Right renal pelvis (tissue), 4 donors: ENCODE results near the gene SMCO2. TPM values are rescaled to one million over a fixed set of nuclear protein-coding genes. Genes with fewer than 3 reads are reported as not detected.

Experiments
- DNase-seq, 4 donors: peaks; one replicate each; pipeline ENCODE4 v3.0.0-alpha.2; 2013; ENCODE audit warnings: low read depth in 4 of 4, low spot score in 3 of 4, missing footprints in 1 of 4
- polyA plus RNA-seq, 4 donors: library from polyadenylated mRNA; unstranded; fragments of 120-200 nt; gene quantifications; one replicate each; pipeline ENCODE4 v1.2.1, GENCODE V29; 2013; ENCODE audit not compliant: insufficient read length in 4 of 4

SMCO2 gene
- polyA plus RNA-seq, 4 donors = 0.36 to 0.77 (median 0.38) TPM; not detected in 1

- no peak for DNase-seq
Observed at GRCh38 chr12:27451036-27451825, 4.7 kb downstream of the SMCO2 start.

- no peak for DNase-seq
Observed at GRCh38 chr12:27453421-27453820, 6.9 kb downstream of the SMCO2 start.

GRCh38 chr12:27455589-27455988, 9.1 kb downstream of the SMCO2 start:
- DNase-seq = no peak

- no peak for DNase-seq
Observed at GRCh38 chr12:27456618-27457017, 10.1 kb downstream of the SMCO2 start.

- no peak for DNase-seq
Observed at GRCh38 chr12:27460471-27460978, 14.0 kb downstream of the SMCO2 start.

GRCh38 chr12:27462151-27462694, 15.7 kb downstream of the SMCO2 start:
- peak in 2 of 4 donors; percentile 26 to 35 for DNase-seq

GRCh38 chr12:27462851-27463250, 16.3 kb downstream of the SMCO2 start:
- DNase-seq = no peak

GRCh38 chr12:27463511-27464219, 17.1 kb downstream of the SMCO2 start:
- no peak for DNase-seq

- no peak for DNase-seq
Observed at GRCh38 chr12:27464220-27464554, 17.7 kb downstream of the SMCO2 start.

- no peak for DNase-seq
Observed at GRCh38 chr12:27467641-27468040, 21.1 kb downstream of the SMCO2 start.

GRCh38 chr12:27468241-27468640, 21.7 kb downstream of the SMCO2 start:
- DNase-seq = no peak

- DNase-seq = no peak
Observed at GRCh38 chr12:27469176-27469736, 22.7 kb downstream of the SMCO2 start.

- DNase-seq = no peak
Observed at GRCh38 chr12:27472604-27473003, 26.1 kb downstream of the SMCO2 start.

GRCh38 chr12:27474344-27474743, 27.8 kb downstream of the SMCO2 start:
- no peak for DNase-seq

GRCh38 chr12:27477049-27477448, 30.5 kb downstream of the SMCO2 start:
- no peak for DNase-seq

- DNase-seq = no peak
Observed at GRCh38 chr12:27478949-27479348, 32.4 kb downstream of the SMCO2 start.

GRCh38 chr12:27480016-27480415, 33.5 kb downstream of the SMCO2 start:
- DNase-seq = no peak

- DNase-seq = no peak
Observed at GRCh38 chr12:27486961-27487360, 40.4 kb downstream of the SMCO2 start.

GRCh38 chr12:27488479-27488878, 41.9 kb downstream of the SMCO2 start:
- no peak for DNase-seq

- no peak for DNase-seq
Observed at GRCh38 chr12:27491226-27491625, 44.7 kb downstream of the SMCO2 start.

GRCh38 chr12:27493260-27493940, 46.9 kb downstream of the SMCO2 start:
- DNase-seq = no peak
